ENCODE data around the gene LIMD2. TPM values are rescaled to one million over a fixed set of nuclear protein-coding genes. Genes with fewer than 3 reads are reported as not detected.

Gene LIMD2
- total and polyA plus RNA-seq, 2 experiments from 2014 or later = 20.7 to 31.1 TPM

DNA sequence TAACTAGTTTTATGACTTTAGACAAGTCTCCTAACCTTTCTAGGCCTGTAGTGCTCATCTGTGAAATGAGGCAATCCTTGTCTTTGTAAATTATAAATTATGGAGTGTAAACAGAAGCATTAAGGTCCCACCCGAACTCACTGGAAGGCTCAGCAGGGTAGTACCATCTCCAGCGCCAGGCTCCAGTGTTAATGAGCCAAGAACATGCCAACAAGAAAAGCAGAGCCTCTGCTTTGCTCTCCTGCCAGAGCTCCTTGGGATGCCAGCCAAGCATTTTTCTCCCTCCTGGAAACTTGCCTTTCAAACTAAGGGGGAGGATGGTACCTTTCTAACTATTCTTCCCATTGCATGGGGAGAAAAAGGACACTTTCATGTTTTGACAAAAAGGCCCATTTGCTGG, 14.9 kb downstream of the LIMD2 start:
- no peaks in the 10 kb centered on the region for H3K4me1 ChIP-seq (ENCODE audit: insufficient read depth)
- no peaks in the 10 kb centered on the region for H3K27me3 ChIP-seq
- no peaks in the 10 kb centered on the region for H3K9me2 ChIP-seq (replicated peaks; ENCODE audit: insufficient read depth)
- no peaks in the 10 kb centered on the region for H3K79me2 ChIP-seq
- H3K36me3 ChIP-seq (replicated peaks; ENCODE audit: insufficient read depth, low read depth) = no peaks in the 10 kb centered on the region
- DNase-seq (ENCODE audit: low spot score) = no peak
- H3K4me2 ChIP-seq = no peak overlapping the region
- no peak overlapping the region for H2AFZ ChIP-seq
- H3K4me3 ChIP-seq = no peak overlapping the region
- H3K9me3 ChIP-seq (ENCODE audit: low read depth) = no peaks in the 10 kb centered on the region
- no peak overlapping the region for H3K27ac ChIP-seq
- no peak for TF ChIP-seq EZH2phosphoT487 (IDR thresholded peaks at IDR 0.05; ENCODE audit: low read depth, severe bottlenecking, unreplicated experiment)
- TF ChIP-seq, protein P1, sequence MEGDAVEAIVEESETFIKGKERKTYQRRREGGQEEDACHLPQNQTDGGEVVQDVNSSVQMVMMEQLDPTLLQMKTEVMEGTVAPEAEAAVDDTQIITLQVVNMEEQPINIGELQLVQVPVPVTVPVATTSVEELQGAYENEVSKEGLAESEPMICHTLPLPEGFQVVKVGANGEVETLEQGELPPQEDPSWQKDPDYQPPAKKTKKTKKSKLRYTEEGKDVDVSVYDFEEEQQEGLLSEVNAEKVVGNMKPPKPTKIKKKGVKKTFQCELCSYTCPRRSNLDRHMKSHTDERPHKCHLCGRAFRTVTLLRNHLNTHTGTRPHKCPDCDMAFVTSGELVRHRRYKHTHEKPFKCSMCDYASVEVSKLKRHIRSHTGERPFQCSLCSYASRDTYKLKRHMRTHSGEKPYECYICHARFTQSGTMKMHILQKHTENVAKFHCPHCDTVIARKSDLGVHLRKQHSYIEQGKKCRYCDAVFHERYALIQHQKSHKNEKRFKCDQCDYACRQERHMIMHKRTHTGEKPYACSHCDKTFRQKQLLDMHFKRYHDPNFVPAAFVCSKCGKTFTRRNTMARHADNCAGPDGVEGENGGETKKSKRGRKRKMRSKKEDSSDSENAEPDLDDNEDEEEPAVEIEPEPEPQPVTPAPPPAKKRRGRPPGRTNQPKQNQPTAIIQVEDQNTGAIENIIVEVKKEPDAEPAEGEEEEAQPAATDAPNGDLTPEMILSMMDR (IDR thresholded peaks at IDR 0.05; ENCODE audit: poor library complexity) = no peak
- TF ChIP-seq EZH2 (IDR thresholded peaks at IDR 0.05; ENCODE audit: borderline replicate concordance) = no peak
- 81% methylated on average over 2 of the region's 2 CpGs for WGBS (ENCODE audit: low lambda C conversion rate, missing lambda C conversion rate)
- no peaks in the 10 kb centered on the region for H4K20me1 ChIP-seq (ENCODE audit: insufficient read depth, poor library complexity, severe bottlenecking)

DNA sequence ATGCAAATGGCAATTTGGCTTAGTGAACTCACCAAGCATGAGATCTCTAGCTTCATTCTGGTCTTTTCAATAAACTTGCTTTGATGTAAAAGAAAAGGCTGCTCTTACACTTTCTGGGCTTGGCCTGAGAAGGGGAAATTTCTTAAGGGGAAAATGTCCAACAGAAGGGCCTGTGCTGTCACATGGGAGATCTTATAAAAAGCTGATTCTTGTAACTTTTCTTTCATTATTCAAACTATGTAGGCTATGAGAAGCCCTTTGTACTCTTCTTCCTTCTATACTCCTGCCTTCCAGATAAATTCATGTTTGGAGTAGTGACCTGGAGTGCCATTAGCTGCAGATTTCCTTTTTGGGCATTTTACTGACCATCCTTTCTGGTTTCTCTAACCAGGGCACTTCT, 16.9 kb downstream of the LIMD2 start:
- Histone ChIP-seq H3K27ac (no peak overlapping the region), H4K20me1 (ENCODE audit: insufficient read depth, poor library complexity, severe bottlenecking) (no peaks in the 10 kb centered on the region), H3K4me3 (no peak overlapping the region), H3K4me1 (ENCODE audit: insufficient read depth) (no peaks in the 10 kb centered on the region), H3K27me3 (no peaks in the 10 kb centered on the region), H3K4me2 (no peak overlapping the region), H3K9me2 (replicated peaks; ENCODE audit: insufficient read depth) (no peaks in the 10 kb centered on the region), H3K79me2 (no peaks in the 10 kb centered on the region), H3K36me3 (replicated peaks; ENCODE audit: insufficient read depth, low read depth) (no peaks in the 10 kb centered on the region), H3K9me3 (ENCODE audit: low read depth) (no peaks in the 10 kb centered on the region), H2AFZ (no peak overlapping the region)
- DNase-seq (ENCODE audit: low spot score) = no peak
- TF ChIP-seq EZH2phosphoT487 (IDR thresholded peaks at IDR 0.05; ENCODE audit: low read depth, severe bottlenecking, unreplicated experiment) (no peak), EZH2 (IDR thresholded peaks at IDR 0.05; ENCODE audit: borderline replicate concordance) (no peak)
- TF ChIP-seq, protein P1 (IDR thresholded peaks at IDR 0.05; ENCODE audit: poor library complexity) = no peak

DNA sequence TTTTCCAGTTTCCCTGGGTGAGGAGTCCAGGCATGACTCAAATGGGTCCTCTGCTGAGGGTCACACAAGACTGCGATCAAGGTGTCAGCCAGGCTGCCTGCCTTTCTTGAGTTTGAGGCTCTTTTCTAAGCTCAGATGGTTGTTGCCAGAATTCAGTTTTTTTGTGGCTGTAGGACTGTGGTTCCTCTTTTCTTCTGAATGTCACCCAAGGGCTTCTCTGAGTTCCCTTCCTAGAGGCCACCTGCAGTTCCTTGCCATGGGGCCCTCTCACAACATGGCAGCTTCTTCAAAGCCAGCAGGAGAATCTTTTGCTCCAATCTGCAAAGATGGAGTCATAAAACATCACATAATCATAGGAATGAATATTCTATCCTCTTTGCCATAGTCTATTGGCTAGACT, 17.5 kb downstream of the LIMD2 start:
- DNase-seq (ENCODE audit: low spot score) = no peak
- Histone ChIP-seq H3K4me1 (ENCODE audit: insufficient read depth) (no peaks in the 10 kb centered on the region), H3K36me3 (replicated peaks; ENCODE audit: insufficient read depth, low read depth) (no peaks in the 10 kb centered on the region)

More for the DNA sequence above, 17.5 kb downstream of the LIMD2 start:
- Histone ChIP-seq H3K27me3 (no peaks in the 10 kb centered on the region), H3K27ac (no peak overlapping the region), H3K79me2 (no peaks in the 10 kb centered on the region), H4K20me1 (ENCODE audit: insufficient read depth, poor library complexity, severe bottlenecking) (no peaks in the 10 kb centered on the region), H3K4me3 (no peak overlapping the region), H2AFZ (no peak overlapping the region), H3K9me3 (ENCODE audit: low read depth) (no peaks in the 10 kb centered on the region), H3K4me2 (no peak overlapping the region), H3K9me2 (replicated peaks; ENCODE audit: insufficient read depth) (no peaks in the 10 kb centered on the region)
- WGBS (ENCODE audit: low lambda C conversion rate, missing lambda C conversion rate) = 96% methylated on average over 1 of the region's 1 CpG
- TF ChIP-seq EZH2phosphoT487 (IDR thresholded peaks at IDR 0.05; ENCODE audit: low read depth, severe bottlenecking, unreplicated experiment) (no peak), EZH2 (IDR thresholded peaks at IDR 0.05; ENCODE audit: borderline replicate concordance) (no peak)
- TF ChIP-seq, protein P1 (IDR thresholded peaks at IDR 0.05; ENCODE audit: poor library complexity) = no peak

Data from hepatocyte (in vitro differentiated cells).